Erythroblast (primary cell): ENCODE data around the gene OR9Q2.

Experiments
- GATA1 ChIP-seq: IDR thresholded peaks from 2 replicates; pipeline ENCODE4 v1.6.1; 2011; ENCODE audit warnings: low read depth, mild to moderate bottlenecking, control low read depth, low read length, moderate library complexity
- POLR2A ChIP-seq: IDR thresholded peaks from 2 replicates; pipeline ENCODE4 v1.6.1; 2011; ENCODE audit warnings: mild to moderate bottlenecking, low read length

DNA sequence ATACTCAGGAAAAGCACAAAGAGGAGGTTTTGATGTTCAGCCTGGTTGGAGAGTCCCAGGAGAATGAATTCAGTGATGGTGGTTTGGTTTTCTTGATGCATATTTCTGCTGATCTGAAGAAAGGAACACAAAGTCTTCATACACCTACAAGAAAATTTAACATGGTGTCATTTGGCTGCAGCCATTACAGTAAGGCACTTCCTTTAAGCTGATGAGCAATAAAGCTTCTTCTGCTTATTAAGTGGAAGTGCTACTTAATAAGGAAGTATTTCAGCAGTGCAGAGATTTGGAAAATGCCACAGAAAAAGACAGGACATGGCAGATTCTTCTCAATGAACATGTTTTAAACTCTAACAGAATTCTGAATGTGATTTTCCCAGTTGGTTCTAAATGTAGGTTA, 15.2 kb downstream of the OR9Q2 start, which contains the start of gene OR1S2:
- TF ChIP-seq POLR2A (no peak), GATA1 (no peak)
